Measurements from ENCODE around the gene ELF1.

- TF ChIP-seq POLR2AphosphoS5 (IDR thresholded peaks at IDR 0.05; ENCODE audit: borderline replicate concordance, low read depth, low read length) (no peak), EZH2 (IDR thresholded peaks at IDR 0.05) (no peak)
These were observed 26.2 kb downstream of the ELF1 start for GRCh38 chr13:40992678-40993518.
